Mesenchymal stem cell (in vitro differentiated cells and primary cell): ENCODE data around the gene QPRT.
"Not testable (repeated sequence)": the region's sequence is repeated elsewhere in the genome, so short reads cannot be mapped to it uniquely, and the experiment has no call there.

ENCODE experiments used
- DNase-seq: peaks from one replicate; pipeline ENCODE4 v3.0.0-alpha.2; 2013
- H2AFZ ChIP-seq: one replicate; pipeline ENCODE4 v1.6.1; 2013; ENCODE audit warnings: low read depth, mild to moderate bottlenecking, control low read depth, inconsistent platforms, low read length, moderate library complexity
- H2AK5ac ChIP-seq: 2 replicates; pipeline ENCODE4 v1.6.1; 2013; ENCODE audit warnings: low read length, moderate library complexity, mild to moderate bottlenecking, inconsistent platforms; ENCODE audit not compliant: severe bottlenecking
- H2BK120ac ChIP-seq: one replicate; pipeline ENCODE4 v1.6.1; 2013; ENCODE audit warnings: low read depth, mild to moderate bottlenecking, inconsistent platforms, low read length, moderate library complexity
- H2BK12ac ChIP-seq, 2 experiments: one replicate each; pipeline ENCODE4 v1.6.1; 2013; ENCODE audit warnings: inconsistent platforms in 2 of 2, low read length in 2 of 2, mild to moderate bottlenecking in 2 of 2, moderate library complexity in 2 of 2, control low read depth in 1 of 2
- H2BK15ac ChIP-seq: one replicate; pipeline ENCODE4 v1.6.1; 2013; ENCODE audit warnings: mild to moderate bottlenecking, low read depth, inconsistent platforms; ENCODE audit not compliant: poor library complexity, severe bottlenecking
- H2BK5ac ChIP-seq: 2 replicates; pipeline ENCODE4 v1.6.1; 2013; ENCODE audit warnings: low read depth, mild to moderate bottlenecking, low read length, control low read depth, inconsistent platforms; ENCODE audit not compliant: poor library complexity, severe bottlenecking
- H3K14ac ChIP-seq, 2 experiments: one replicate each; pipeline ENCODE4 v1.6.1; 2013; ENCODE audit warnings: inconsistent platforms in 2 of 2, low read length in 2 of 2, control low read depth in 1 of 2, mild to moderate bottlenecking in 1 of 2, moderate library complexity in 1 of 2
- H3K18ac ChIP-seq, 2 experiments: one replicate each; pipeline ENCODE4 v1.6.1; 2013; ENCODE audit warnings: inconsistent platforms in 2 of 2, low read length in 2 of 2, control low read depth in 1 of 2, low read depth in 1 of 2, mild to moderate bottlenecking in 1 of 2
- H3K23ac ChIP-seq, 2 experiments: one replicate each; pipeline ENCODE4 v1.6.1; 2013; ENCODE audit warnings: inconsistent platforms in 2 of 2, low read length in 2 of 2, mild to moderate bottlenecking in 2 of 2, moderate library complexity in 2 of 2, control low read depth in 1 of 2
- H3K27ac ChIP-seq: 2 replicates; pipeline ENCODE4 v1.5.1; 2013; ENCODE audit warnings: mild to moderate bottlenecking, moderate library complexity, low read length, control low read depth, inconsistent platforms; ENCODE audit not compliant: poor library complexity, severe bottlenecking
- H3K27me3 ChIP-seq, 2 experiments: 2 replicates each; pipeline versions ENCODE4 v1.6.1 to v1.7.0; 2013; ENCODE audit warnings: low read length in 2 of 2, mild to moderate bottlenecking in 2 of 2, moderate library complexity in 2 of 2, control low read depth in 1 of 2, inconsistent platforms in 1 of 2; ENCODE audit not compliant: control insufficient read depth in 1 of 2, insufficient read depth in 1 of 2
- H3K36me3 ChIP-seq, 2 experiments: 2 replicates each; pipeline versions ENCODE4 v1.6.1 to v1.7.0; 2013; ENCODE audit warnings: low read length in 2 of 2, control low read depth in 1 of 2, inconsistent platforms in 1 of 2, low read depth in 1 of 2, mild to moderate bottlenecking in 1 of 2; ENCODE audit not compliant: insufficient read depth in 2 of 2, control insufficient read depth in 1 of 2
- H3K4ac ChIP-seq, 2 experiments: one replicate each; pipeline ENCODE4 v1.6.1; 2013; ENCODE audit warnings: inconsistent platforms in 2 of 2, low read length in 2 of 2, mild to moderate bottlenecking in 2 of 2, moderate library complexity in 2 of 2, control low read depth in 1 of 2, low read depth in 1 of 2
- H3K4me1 ChIP-seq: 2 replicates; pipeline ENCODE4 v1.6.1; 2013; ENCODE audit warnings: low read depth, low read length, control low read depth; ENCODE audit not compliant: control insufficient read depth, insufficient read depth
- H3K4me2 ChIP-seq: 2 replicates; pipeline ENCODE4 v1.6.1; 2013; ENCODE audit warnings: low read length, mild to moderate bottlenecking, inconsistent platforms; ENCODE audit not compliant: poor library complexity, severe bottlenecking
- H3K4me3 ChIP-seq, 2 experiments: 2 replicates each; pipeline versions ENCODE4 v1.5.1 to v1.7.0; 2013; ENCODE audit warnings: low read length in 2 of 2, mild to moderate bottlenecking in 2 of 2, control low read depth in 1 of 2, low read depth in 1 of 2; ENCODE audit not compliant: insufficient read depth in 1 of 2
- H3K79me1 ChIP-seq: replicated peaks from 2 replicates; pipeline ENCODE4 v1.6.1; 2013; ENCODE audit warnings: mild to moderate bottlenecking, control low read depth, low read length, inconsistent platforms; ENCODE audit not compliant: poor library complexity, severe bottlenecking
- H3K9ac ChIP-seq: 2 replicates; pipeline ENCODE4 v1.7.0; 2013; ENCODE audit warnings: mild to moderate bottlenecking, low read length, moderate library complexity
- H3K9me3 ChIP-seq: 2 replicates; pipeline ENCODE4 v1.7.0; 2013; ENCODE audit warnings: mild to moderate bottlenecking, low read length; ENCODE audit not compliant: control insufficient read depth
- H4K8ac ChIP-seq: one replicate; pipeline ENCODE4 v1.6.1; 2013; ENCODE audit warnings: inconsistent platforms, mild to moderate bottlenecking, low read length, moderate library complexity
- H4K91ac ChIP-seq: one replicate; pipeline ENCODE4 v1.6.1; 2013; ENCODE audit warnings: mild to moderate bottlenecking, low read length, inconsistent platforms
- WGBS: methylation state at CpG from one replicate; pipeline ENCODE4 v1.1.7; 2013; ENCODE audit warnings: mixed read lengths; 5-methylcytosine and 5-hydroxymethylcytosine counted together

QPRT gene

GRCh38 chr16:29694384-29695195, 15.6 kb downstream of the QPRT start:
- Histone ChIP-seq H3K9me3 (no peaks in the 10 kb centered on the region), H2AK5ac (no peak overlapping the region), H3K4me2 (no peak overlapping the region), H3K79me1 (peaks cover 12% of the 10 kb centered on the region), H3K4me1 (peaks cover 29% of the 10 kb centered on the region), H2BK5ac (peak overlapping the region; percentile 67), H2BK120ac (no peak overlapping the region), H3K36me3 (peaks cover 7 to 75% of the 10 kb centered on the region in 2 experiments), H3K27ac (peak overlapping the region; percentile 30), H4K8ac (peak overlapping the region; percentile 31), H3K18ac (no peak overlapping the region), H2AFZ (no peak overlapping the region), H2BK12ac (no peak overlapping the region), H2BK15ac (no peak overlapping the region), H3K4ac (no peak overlapping the region), H4K91ac (peak overlapping the region; percentile 48), H3K23ac (no peak overlapping the region), H3K9ac (no peak overlapping the region), H3K27me3 (peaks cover 0 to 3% of the 10 kb centered on the region in 2 experiments), H3K14ac (no peak overlapping the region), H3K4me3 (no peak overlapping the region)
- 94% methylated on average over 36 of the region's 41 CpGs for WGBS
- DNase-seq: no peak

- Histone ChIP-seq H3K4me1 (peaks cover 31% of the 10 kb centered on the region), H3K79me1 (peaks cover 12% of the 10 kb centered on the region), H3K36me3 (peaks cover 7 to 67% of the 10 kb centered on the region in 2 experiments)
- H3K27me3 ChIP-seq, H3K27ac ChIP-seq, H3K9me3 ChIP-seq, H2AFZ ChIP-seq, H3K9ac ChIP-seq, H3K4ac ChIP-seq, H3K4me2 ChIP-seq, H3K23ac ChIP-seq, H3K14ac ChIP-seq, H2AK5ac ChIP-seq, H2BK15ac ChIP-seq, H3K4me3 ChIP-seq, H4K91ac ChIP-seq, H3K18ac ChIP-seq, DNase-seq, H2BK120ac ChIP-seq, H2BK5ac ChIP-seq, H4K8ac ChIP-seq, H2BK12ac ChIP-seq: not testable (repeated sequence)
- WGBS: 95% methylated on average over 3 of the region's 3 CpGs
These were observed 16.7 kb downstream of the QPRT start for GRCh38 chr16:29695675-29696074.

- Histone ChIP-seq H2BK12ac (no peak overlapping the region), H3K36me3 (peaks cover 7 to 55% of the 10 kb centered on the region in 2 experiments), H3K4me1 (peaks cover 34% of the 10 kb centered on the region), H3K14ac (no peak overlapping the region), H2AFZ (no peak overlapping the region), H3K18ac (no peak overlapping the region), H3K9ac (no peak overlapping the region), H2BK120ac (no peak overlapping the region), H4K8ac (no peak overlapping the region), H2BK15ac (no peak overlapping the region), H3K79me1 (peaks cover 12% of the 10 kb centered on the region), H3K4me3 (no peak overlapping the region), H3K27me3 (peaks cover 0 to 3% of the 10 kb centered on the region in 2 experiments), H3K9me3 (no peaks in the 10 kb centered on the region), H2BK5ac (no peak overlapping the region), H3K4me2 (no peak overlapping the region), H3K4ac (no peak overlapping the region), H3K23ac (peak overlapping the region in 1 of 2 experiments; percentile 5), H2AK5ac (no peak overlapping the region), H4K91ac (no peak overlapping the region), H3K27ac (no peak overlapping the region)
- no peak for DNase-seq
- 98% methylated on average over 21 of the region's 21 CpGs for WGBS
These were observed 17.9 kb downstream of the QPRT start for GRCh38 chr16:29696881-29697331.

GRCh38 chr16:29697391-29697790, 18.4 kb downstream of the QPRT start:
- Histone ChIP-seq H3K4ac (no peak overlapping the region), H2BK15ac (no peak overlapping the region), H2BK12ac (peak overlapping the region in 1 of 2 experiments; percentile 29), H3K14ac (no peak overlapping the region), H2AK5ac (no peak overlapping the region), H4K8ac (no peak overlapping the region), H2BK5ac (no peak overlapping the region), H3K27ac (no peak overlapping the region), H3K4me2 (no peak overlapping the region), H3K23ac (no peak overlapping the region), H2AFZ (no peak overlapping the region), H3K4me1 (peaks cover 35% of the 10 kb centered on the region), H3K9ac (no peak overlapping the region), H4K91ac (no peak overlapping the region), H2BK120ac (no peak overlapping the region), H3K18ac (no peak overlapping the region), H3K79me1 (peaks cover 12% of the 10 kb centered on the region), H3K4me3 (no peak overlapping the region), H3K9me3 (no peaks in the 10 kb centered on the region), H3K36me3 (peaks cover 7 to 51% of the 10 kb centered on the region in 2 experiments), H3K27me3 (peaks cover 0 to 3% of the 10 kb centered on the region in 2 experiments)
- WGBS: 96% methylated on average over 7 of the region's 7 CpGs
- DNase-seq: no peak
